NK-92 (cell line): ENCODE results near the gene ATP10B.
"Not testable (repeated sequence)": the region's sequence is repeated elsewhere in the genome, so short reads cannot be mapped to it uniquely, and the experiment has no call there.

Source experiments
- DNase-seq: peaks from one replicate; lab custom pipeline; 2025; ENCODE audit not compliant: unreplicated experiment; lab: John Stamatoyannopoulos, UW

ATP10B gene

GRCh38 chr5:160833806-160834205, 18.2 kb downstream of the ATP10B start:
- DNase-seq, result no peak

GRCh38 chr5:160831801-160832200, 20.2 kb downstream of the ATP10B start:
- DNase-seq, result no peak

GRCh38 chr5:160824301-160825001, 27.6 kb downstream of the ATP10B start:
- DNase-seq, result no peak

GRCh38 chr5:160812996-160813395, 39.0 kb downstream of the ATP10B start:
- not testable (repeated sequence) for DNase-seq

GRCh38 chr5:160805376-160805775, 46.6 kb downstream of the ATP10B start:
- DNase-seq, result no peak

DNA sequence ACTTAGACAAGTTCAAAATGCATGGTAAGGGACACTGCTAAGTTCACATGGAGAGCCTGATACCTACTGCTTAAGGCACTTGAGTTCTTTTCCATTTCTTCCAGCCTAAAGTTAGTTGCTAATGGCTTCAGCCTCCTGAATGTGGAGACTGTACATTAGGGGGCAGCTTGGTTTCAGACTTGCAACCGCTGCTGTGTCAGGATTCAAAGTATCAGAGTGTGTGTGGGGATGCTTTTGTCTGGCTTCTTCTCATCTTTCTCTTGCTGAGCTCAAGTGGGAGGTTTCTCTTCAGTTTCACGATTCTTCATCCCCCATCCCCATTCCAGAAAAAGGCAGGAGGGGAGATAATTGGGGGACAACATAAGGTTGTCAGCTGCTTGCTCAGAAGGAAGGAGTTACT, 49.4 kb downstream of the ATP10B start:
- DNase-seq, result no peak

DNA sequence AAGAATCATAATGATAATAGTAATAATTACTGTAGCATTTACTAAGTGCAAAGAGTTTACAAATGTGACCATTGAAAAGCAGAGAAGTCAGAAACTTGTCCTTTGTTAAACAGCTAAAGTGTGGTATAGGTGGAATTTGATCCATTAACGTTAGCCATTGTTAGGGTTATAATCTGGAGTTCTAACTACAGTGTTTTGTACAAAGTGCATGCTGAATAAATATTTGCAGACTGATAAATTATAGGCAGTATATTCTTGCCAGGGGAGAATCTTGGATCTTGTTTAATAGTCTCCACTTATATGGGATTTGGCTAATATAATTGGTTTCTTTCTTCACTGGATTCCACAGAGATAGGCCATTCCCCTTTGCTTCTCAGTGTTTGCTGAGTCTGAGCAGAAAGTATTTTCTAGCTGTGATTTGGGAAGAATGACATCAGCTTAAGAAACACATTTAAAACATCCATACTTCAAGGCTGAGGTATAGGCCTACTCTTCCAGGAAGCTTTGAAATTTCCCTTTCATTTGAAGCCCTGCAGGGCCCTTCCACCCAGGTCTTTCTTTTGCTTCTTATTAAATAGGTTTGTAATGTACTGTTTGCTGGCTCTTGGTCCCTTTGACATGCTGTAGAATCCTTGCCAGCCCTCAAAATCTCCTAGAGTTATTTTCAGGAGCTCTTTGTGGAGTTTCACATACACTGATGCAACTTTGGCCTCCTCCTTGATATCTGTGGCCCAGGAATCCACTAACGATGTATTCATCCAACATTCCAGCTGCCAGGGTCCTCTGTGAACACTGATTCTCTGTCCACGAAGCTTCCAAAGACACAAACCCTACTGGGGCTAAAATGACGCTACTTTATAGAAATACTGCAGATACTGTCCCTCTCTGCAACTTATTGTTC, 51.4 kb downstream of the ATP10B start:
- DNase-seq, result no peak

- no peak for DNase-seq
These were observed 52.8 kb downstream of the ATP10B start for GRCh38 chr5:160799184-160799583.

GRCh38 chr5:160797020-160797419, 55.0 kb downstream of the ATP10B start:
- DNase-seq, result no peak

DNA sequence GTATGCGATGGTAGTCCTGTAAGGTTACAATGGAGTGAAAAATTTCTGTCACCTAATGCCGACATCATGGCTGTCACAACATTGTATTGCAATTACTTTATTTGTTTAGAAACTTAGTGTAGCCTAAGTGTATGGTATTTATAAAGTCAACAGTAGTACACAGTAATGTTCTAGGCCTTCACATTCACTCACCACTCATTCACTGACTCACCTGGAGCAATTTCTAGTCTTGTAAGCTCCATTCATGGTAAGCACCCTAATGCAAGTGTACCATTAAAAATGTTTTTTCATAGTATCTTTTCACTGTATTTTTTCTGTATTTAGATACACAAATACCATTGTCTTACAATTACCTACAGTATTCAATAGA, 58.5 kb downstream of the ATP10B start:
- no peak for DNase-seq

GRCh38 chr5:160792732-160793529, 59.1 kb downstream of the ATP10B start:
- no peak for DNase-seq

- DNase-seq, result no peak
These were observed 59.7 kb downstream of the ATP10B start for GRCh38 chr5:160792281-160792680.

DNA sequence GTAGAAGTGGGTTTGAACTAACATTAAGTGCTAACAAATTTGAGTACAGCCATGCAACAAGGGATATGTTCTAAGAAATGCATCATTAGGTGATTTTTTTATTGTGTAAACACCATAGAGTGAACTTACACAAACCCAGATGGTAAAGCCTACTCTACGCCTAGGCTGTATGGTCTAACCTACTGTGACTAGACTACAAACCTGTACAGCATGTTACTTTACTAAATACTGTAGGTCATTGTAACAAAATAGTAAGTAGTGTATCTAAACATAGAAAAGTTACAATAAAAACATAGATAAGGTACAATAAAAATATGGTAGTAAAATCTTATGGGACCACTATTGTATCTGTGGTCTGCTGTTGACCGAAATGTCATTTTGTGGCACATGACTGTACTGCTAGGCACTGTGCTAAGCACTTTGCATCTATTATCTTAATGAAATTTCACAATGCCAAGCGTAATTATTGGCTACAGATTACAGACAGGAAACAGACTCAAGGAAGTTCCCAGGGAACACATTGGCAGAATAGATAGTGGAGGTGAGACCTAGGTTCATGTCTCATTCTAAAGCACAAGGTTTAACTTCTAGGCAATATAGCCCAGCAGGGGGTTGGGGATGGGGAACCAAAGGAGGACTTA, 62.7 kb downstream of the ATP10B start:
- DNase-seq, result no peak

DNA sequence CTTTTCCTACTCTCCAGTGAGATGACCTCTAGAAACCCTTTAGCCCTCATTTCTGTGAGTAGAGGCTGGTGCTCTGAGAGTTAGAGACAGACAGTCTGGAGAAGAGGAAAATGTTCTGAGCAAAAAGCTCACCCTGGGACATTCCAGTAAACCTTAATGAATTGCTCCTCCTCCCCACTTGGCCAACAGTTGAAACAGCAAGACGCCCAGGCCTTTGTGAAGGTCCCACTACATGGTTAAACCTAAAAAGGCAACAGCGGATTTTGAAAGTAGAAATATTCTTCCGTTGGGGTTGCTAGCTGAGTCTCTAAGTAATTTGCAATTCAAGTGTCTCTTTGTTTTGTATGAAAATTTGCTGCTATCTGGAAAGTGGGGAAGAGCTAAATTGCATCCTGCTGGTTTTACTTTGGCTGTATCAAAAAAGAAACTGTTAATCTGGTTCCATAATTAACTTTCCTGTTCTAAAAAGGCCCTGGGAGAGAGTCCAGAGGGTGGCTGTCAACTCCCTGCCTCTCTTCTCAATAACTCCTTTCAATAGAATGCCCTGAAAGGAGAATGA, 63.8 kb downstream of the ATP10B start:
- no peak for DNase-seq

- no peak for DNase-seq
These were observed 64.8 kb downstream of the ATP10B start for GRCh38 chr5:160787240-160787639.

DNA sequence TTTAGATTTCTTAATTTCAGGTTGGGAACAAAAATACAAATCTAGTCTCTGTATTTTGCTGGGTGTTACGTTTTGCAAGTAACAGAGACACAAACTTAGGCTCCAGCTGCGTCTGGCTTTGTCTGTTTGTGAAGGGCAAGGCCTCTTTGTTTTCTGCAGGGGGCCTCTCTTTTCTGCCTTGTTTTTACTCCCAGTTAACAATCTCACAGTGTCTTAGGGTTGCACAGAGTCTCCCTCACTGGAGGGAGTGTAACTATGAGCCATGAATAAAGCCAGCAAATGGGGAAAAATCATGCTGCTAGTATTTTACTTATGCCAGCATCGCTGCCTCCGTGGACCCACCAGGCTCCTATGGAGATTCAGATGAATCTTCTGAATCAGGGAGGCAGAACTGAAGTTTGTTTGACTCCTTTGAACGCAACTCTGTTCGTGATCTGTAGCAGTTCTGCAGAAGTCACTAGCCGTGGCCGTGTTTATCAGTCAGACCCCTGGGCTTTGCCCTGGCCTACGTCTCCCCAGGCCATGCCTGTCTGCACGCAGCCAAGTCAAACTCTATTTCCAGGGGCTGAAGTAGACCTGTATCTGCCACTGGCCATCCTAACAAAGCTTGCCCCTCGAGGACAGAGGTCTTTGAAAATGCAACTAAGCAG, 77.2 kb downstream of the ATP10B start:
- DNase-seq, result no peak

- DNase-seq, result no peak
These were observed 78.2 kb downstream of the ATP10B start for GRCh38 chr5:160773646-160774410.

DNA sequence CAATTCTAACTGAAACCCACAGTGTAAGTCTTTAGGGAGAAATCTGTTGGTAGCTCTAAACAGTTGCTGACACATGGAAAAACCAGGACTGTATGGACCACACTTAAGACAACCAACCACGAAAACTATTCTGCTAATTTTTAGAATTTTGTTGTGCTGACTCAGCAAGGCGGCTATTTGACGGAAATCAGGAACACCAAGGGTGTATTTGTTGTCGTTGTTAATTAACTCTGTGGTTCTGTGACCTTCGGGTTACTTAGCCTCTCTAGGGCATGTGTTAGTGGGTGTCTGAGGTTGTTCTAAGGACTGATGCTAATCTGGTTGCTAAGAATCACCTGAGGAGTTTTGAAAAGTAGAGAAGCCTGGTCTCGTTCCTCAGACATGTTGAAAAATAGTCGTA, 79.2 kb downstream of the ATP10B start:
- no peak for DNase-seq

- no peak for DNase-seq
These were observed 81.3 kb downstream of the ATP10B start for GRCh38 chr5:160770718-160771117.

- DNase-seq, result no peak
These were observed 82.7 kb downstream of the ATP10B start for GRCh38 chr5:160769301-160769700.
